CD14-positive monocyte (primary cell): ENCODE measurements around the gene CCRL2. TPM values are rescaled to one million over a fixed set of nuclear protein-coding genes. Genes with fewer than 3 reads are reported as not detected.
"Not testable (repeated sequence)": the region's sequence is repeated elsewhere in the genome, so short reads cannot be mapped to it uniquely, and the experiment has no call there.

ENCODE experiments used
- DNase-seq, 3 donors: peaks; one replicate each; pipeline ENCODE4 v3.0.0-alpha.2; 2011 to 2022
- H2AFZ ChIP-seq: 2 replicates; pipeline ENCODE4 v1.6.0; 2012; ENCODE audit warnings: mild to moderate bottlenecking, low read depth, low read length, inconsistent platforms; ENCODE audit not compliant: insufficient read depth, poor library complexity, severe bottlenecking
- H3K27ac ChIP-seq, 2 donors: 1 replicate in 1 of 2; 2 replicates in 1 of 2; pipeline ENCODE4 v1.5.1; 2012 to 2013; ENCODE audit warnings: low read length in 2 of 2, control low read depth in 1 of 2, inconsistent platforms in 1 of 2, low read depth in 1 of 2, mild to moderate bottlenecking in 1 of 2
- H3K27me3 ChIP-seq, 2 donors: one replicate each; pipeline versions ENCODE4 v1.6.0 to v1.6.1; 2011 to 2013; ENCODE audit warnings: low read length in 2 of 2; ENCODE audit not compliant: control insufficient read depth in 2 of 2, insufficient read depth in 2 of 2
- H3K36me3 ChIP-seq, 2 donors: replicated peaks in 1 of 2; 1 replicate in 1 of 2; 2 replicates in 1 of 2; pipeline versions ENCODE4 v1.5.1 to v1.6.1; 2012 to 2013; ENCODE audit warnings: low read length in 2 of 2, control low read depth in 1 of 2, inconsistent platforms in 1 of 2, mild to moderate bottlenecking in 1 of 2; ENCODE audit not compliant: insufficient read depth in 2 of 2, control insufficient read depth in 1 of 2
- H3K4me1 ChIP-seq, 2 donors: 1 replicate in 1 of 2; 2 replicates in 1 of 2; pipeline versions ENCODE4 v1.5.1 to v1.6.1; 2012 to 2013; ENCODE audit warnings: low read length in 2 of 2, control low read depth in 1 of 2, inconsistent platforms in 1 of 2, mild to moderate bottlenecking in 1 of 2, moderate library complexity in 1 of 2; ENCODE audit not compliant: insufficient read depth in 2 of 2, control insufficient read depth in 1 of 2
- H3K4me2 ChIP-seq: replicated peaks from 2 replicates; pipeline ENCODE3; 2012; ENCODE audit warnings: low read length, moderate library complexity, mild to moderate bottlenecking; ENCODE audit not compliant: poor library complexity, severe bottlenecking; ENCODE audit errors: extremely low read depth
- H3K4me3 ChIP-seq, 3 experiments: fragments of 200-600 bp in 1 of 3; sonication (generic) in 1 of 3; replicated peaks in 1 of 3; 1 replicate in 2 of 3; 2 replicates in 1 of 3; pipeline ENCODE4 v1.5.1; 2011 to 2013; ENCODE audit warnings: low read length in 3 of 3, mild to moderate bottlenecking in 3 of 3, control low read depth in 2 of 3, low read depth in 2 of 3, inconsistent platforms in 1 of 3, moderate library complexity in 1 of 3
- H3K79me2 ChIP-seq: 2 replicates; pipeline ENCODE4 v1.6.0; 2012; ENCODE audit warnings: mild to moderate bottlenecking, control low read depth, inconsistent platforms, low read length, moderate library complexity; ENCODE audit not compliant: insufficient read depth
- H3K9ac ChIP-seq: 2 replicates; pipeline ENCODE4 v1.6.0; 2017; ENCODE audit warnings: low read length, mild to moderate bottlenecking; ENCODE audit not compliant: insufficient read depth, poor library complexity, severe bottlenecking
- H3K9me3 ChIP-seq, 2 donors: replicated peaks in 1 of 2; 1 replicate in 1 of 2; 2 replicates in 1 of 2; pipeline versions ENCODE4 v1.5.1 to v1.6.1; 2012 to 2013; ENCODE audit warnings: low read length in 2 of 2, control low read depth in 1 of 2; ENCODE audit not compliant: control insufficient read depth in 1 of 2, insufficient read depth in 1 of 2
- H4K20me1 ChIP-seq: 2 replicates; pipeline ENCODE4 v1.6.0; 2012; ENCODE audit warnings: mild to moderate bottlenecking, low read length, control low read depth, moderate library complexity; ENCODE audit not compliant: insufficient read depth
- H3K27ac Mint-ChIP-seq, 7 donors: one replicate each; pipeline ENCODE4 v1.8.0; 2020; ENCODE audit warnings: mild to moderate bottlenecking in 7 of 7, mixed read lengths in 7 of 7, moderate library complexity in 6 of 7, inconsistent platforms in 2 of 7
- H3K27me3 Mint-ChIP-seq, 3 donors: one replicate each; pipeline ENCODE4 v1.8.0; 2021 to 2022; ENCODE audit warnings: low read depth in 3 of 3, mild to moderate bottlenecking in 3 of 3, mixed read lengths in 3 of 3, moderate library complexity in 3 of 3, inconsistent platforms in 1 of 3
- H3K36me3 Mint-ChIP-seq, 2 donors: one replicate each; pipeline ENCODE4 v1.8.0; 2020; ENCODE audit warnings: mixed read lengths in 2 of 2, inconsistent platforms in 1 of 2, mild to moderate bottlenecking in 1 of 2
- H3K4me1 Mint-ChIP-seq: one replicate; pipeline ENCODE4 v1.8.0; 2020; ENCODE audit warnings: mild to moderate bottlenecking, mixed read lengths
- H3K4me3 Mint-ChIP-seq, 2 donors: one replicate each; pipeline ENCODE4 v1.8.0; 2020; ENCODE audit warnings: mild to moderate bottlenecking in 2 of 2, mixed read lengths in 2 of 2, moderate library complexity in 1 of 2
- H3K9me3 Mint-ChIP-seq, 7 donors: one replicate each; pipeline ENCODE4 v1.8.0; 2020 to 2022; ENCODE audit warnings: mixed read lengths in 7 of 7, mild to moderate bottlenecking in 6 of 7, moderate library complexity in 6 of 7, inconsistent platforms in 2 of 7
- WGBS: methylation state at CpG from one replicate; pipeline ENCODE4 v1.1.5; 2013; ENCODE audit warnings: missing lambda C conversion rate; ENCODE audit not compliant: insufficient coverage; 5-methylcytosine and 5-hydroxymethylcytosine counted together
- intact Hi-C, 2 donors: fragments of 100-400 bp; cut with micrococcal nuclease; formaldehyde crosslinking; loops; one replicate each; pipeline versions ENCODE4 v1.15.0 to v1.15.1; 2023
- polyA plus RNA-seq, 3 donors: library from polyadenylated mRNA; depleted of rRNA in 1 of 3; unstranded in 2 of 3; stranded (reverse) in 1 of 3; fragments of 300-500 nt in 2 of 3; fragments of >200 nt in 1 of 3; fragmentation: Illumina TruSeq in 2 of 3; gene quantifications; 1 replicate in 2 of 3; 2 replicates in 1 of 3; pipeline ENCODE4 v1.2.3, GENCODE V29; 2012 to 2021
- TF ChIP-seq, protein P1 (sequence below): fragments of 200-600 bp; IDR thresholded peaks from one replicate; pipeline ENCODE4 v1.8.0; 2022; ENCODE audit warnings: antibody characterized with exemption, mild to moderate bottlenecking

CCRL2 gene
- polyA plus RNA-seq, 3 donors = 10.2 to 15.3 (median 11.7) TPM

DNA sequence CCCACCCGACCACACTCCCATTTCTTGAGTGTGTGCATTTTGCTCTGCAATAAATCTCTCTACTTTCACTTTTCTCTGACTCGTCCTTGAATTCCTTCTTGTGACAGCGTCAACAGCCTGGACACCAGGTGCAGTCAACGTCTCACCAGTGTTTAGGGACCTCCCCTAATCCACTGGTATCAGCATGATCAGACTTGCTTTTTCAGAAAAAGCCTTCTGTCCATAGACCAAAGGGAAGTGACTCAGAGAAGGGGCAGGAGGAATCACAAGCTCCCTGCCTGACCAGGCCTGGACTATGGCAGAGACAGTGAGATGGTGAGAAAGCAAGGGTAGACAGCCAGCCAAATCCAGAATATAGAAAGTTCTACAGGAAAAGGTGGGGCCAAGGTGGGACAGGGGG, 20.9 kb upstream of the CCRL2 start:
- Histone ChIP-seq H3K36me3 (no peaks in the 10 kb centered on the region), H3K9me3 (peaks cover 0 to 9% of the 10 kb centered on the region in 2 donors), H3K79me2 (no peaks in the 10 kb centered on the region), H3K9ac (no peak overlapping the region), H3K4me1 (peaks cover 18 to 21% of the 10 kb centered on the region in 2 donors), H3K4me3 (no peak overlapping the region), H2AFZ (no peak overlapping the region), H3K4me2 (peak overlapping the region; percentile 24), H4K20me1 (no peaks in the 10 kb centered on the region), H3K27me3 (no peaks in the 10 kb centered on the region), H3K27ac (peak overlapping the region in 1 of 2 donors; percentile 24)
- Mint-ChIP-seq H3K27ac (peak overlapping the region in 3 of 7 donors; percentile 19 to 86 (median 58)), H3K4me3 (no peak overlapping the region), H3K9me3 (peaks cover 0 to 2% (median 0%) of the 10 kb centered on the region in 7 donors), H3K4me1 (peaks cover 23% of the 10 kb centered on the region), H3K36me3 (no peaks in the 10 kb centered on the region), H3K27me3 (no peaks in the 10 kb centered on the region)
- TF ChIP-seq, protein P1, sequence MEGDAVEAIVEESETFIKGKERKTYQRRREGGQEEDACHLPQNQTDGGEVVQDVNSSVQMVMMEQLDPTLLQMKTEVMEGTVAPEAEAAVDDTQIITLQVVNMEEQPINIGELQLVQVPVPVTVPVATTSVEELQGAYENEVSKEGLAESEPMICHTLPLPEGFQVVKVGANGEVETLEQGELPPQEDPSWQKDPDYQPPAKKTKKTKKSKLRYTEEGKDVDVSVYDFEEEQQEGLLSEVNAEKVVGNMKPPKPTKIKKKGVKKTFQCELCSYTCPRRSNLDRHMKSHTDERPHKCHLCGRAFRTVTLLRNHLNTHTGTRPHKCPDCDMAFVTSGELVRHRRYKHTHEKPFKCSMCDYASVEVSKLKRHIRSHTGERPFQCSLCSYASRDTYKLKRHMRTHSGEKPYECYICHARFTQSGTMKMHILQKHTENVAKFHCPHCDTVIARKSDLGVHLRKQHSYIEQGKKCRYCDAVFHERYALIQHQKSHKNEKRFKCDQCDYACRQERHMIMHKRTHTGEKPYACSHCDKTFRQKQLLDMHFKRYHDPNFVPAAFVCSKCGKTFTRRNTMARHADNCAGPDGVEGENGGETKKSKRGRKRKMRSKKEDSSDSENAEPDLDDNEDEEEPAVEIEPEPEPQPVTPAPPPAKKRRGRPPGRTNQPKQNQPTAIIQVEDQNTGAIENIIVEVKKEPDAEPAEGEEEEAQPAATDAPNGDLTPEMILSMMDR = no peak
- 43% methylated on average over 1 of the region's 4 CpGs for WGBS
- peak in 2 of 3 donors; percentile 60 to 83 for DNase-seq
- intact Hi-C loops = no loop called here

DNA sequence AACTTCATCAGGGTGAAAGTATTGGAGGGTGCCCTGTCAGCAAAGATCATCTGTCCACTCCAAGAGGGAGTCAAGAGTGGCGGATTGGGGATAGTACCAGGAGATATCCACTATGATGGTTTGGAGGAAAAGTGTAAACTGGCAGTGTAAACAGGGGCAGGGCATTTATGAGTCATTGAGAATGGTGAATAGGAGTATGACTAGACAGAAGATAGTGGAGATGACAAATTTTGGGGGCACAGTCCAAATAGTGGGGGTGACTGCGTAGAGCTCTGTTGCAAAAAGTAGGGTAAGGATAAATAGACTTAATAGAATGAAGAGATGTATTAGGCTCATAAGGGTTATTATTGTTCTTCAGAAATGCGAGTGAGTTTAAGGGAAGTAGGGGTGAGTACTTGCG, 18.2 kb upstream of the CCRL2 start:
- H3K9me3 ChIP-seq, H3K27me3 Mint-ChIP-seq, H3K27ac Mint-ChIP-seq, intact Hi-C loops, H3K36me3 Mint-ChIP-seq, H3K4me3 Mint-ChIP-seq, H3K27me3 ChIP-seq, DNase-seq, H2AFZ ChIP-seq, H3K36me3 ChIP-seq, H3K4me2 ChIP-seq, H4K20me1 ChIP-seq, H3K9ac ChIP-seq, H3K27ac ChIP-seq, H3K79me2 ChIP-seq, H3K4me3 ChIP-seq, H3K9me3 Mint-ChIP-seq: not testable (repeated sequence)
- 93% methylated on average over 4 of the region's 4 CpGs for WGBS
- peaks cover 26% of the 10 kb centered on the region for H3K4me1 Mint-ChIP-seq
- peaks cover 22 to 24% of the 10 kb centered on the region in 2 donors for H3K4me1 ChIP-seq
